Heart left ventricle (tissue), 16 donors: ENCODE results near the gene FBXO31. TPM values are rescaled to one million over a fixed set of nuclear protein-coding genes. Genes with fewer than 3 reads are reported as not detected.

ENCODE experiments used
- ATAC-seq, 4 donors: fragments of 200-7000 bp; cut with Tn5 transposase; one replicate each; pipeline ENCODE4 v1.9.1; 2020 to 2022; ENCODE audit warnings: moderate library complexity in 4 of 4, mild to moderate bottlenecking in 3 of 4, moderate number of reproducible peaks in 1 of 4
- DNase-seq, 5 donors: peaks; one replicate each; pipeline ENCODE4 v3.0.0-alpha.2; 2020
- H3K27ac ChIP-seq, 12 donors: fragments of 200-600 bp; sonication (generic) in 4 of 12; one replicate each; pipeline versions ENCODE4 v1.5.0 to v1.8.0; 2016 to 2022; ENCODE audit warnings: mild to moderate bottlenecking in 2 of 12
- H3K27me3 ChIP-seq, 9 donors: fragments of 200-600 bp; sonication (generic) in 2 of 9; one replicate each; pipeline versions ENCODE4 v1.5.1 to v1.8.0; 2016 to 2022; ENCODE audit warnings: mild to moderate bottlenecking in 3 of 9
- H3K36me3 ChIP-seq, 9 donors: fragments of 200-600 bp; sonication (generic) in 2 of 9; one replicate each; pipeline versions ENCODE4 v1.5.0 to v1.8.0; 2018 to 2022; ENCODE audit warnings: mild to moderate bottlenecking in 2 of 9
- H3K4me1 ChIP-seq, 12 donors: fragments of 200-600 bp; sonication (generic) in 4 of 12; one replicate each; pipeline versions ENCODE4 v1.5.0 to v1.8.0; 2016 to 2022; ENCODE audit warnings: mild to moderate bottlenecking in 3 of 12
- H3K4me3 ChIP-seq, 12 donors: fragments of 200-600 bp; sonication (generic) in 4 of 12; one replicate each; pipeline versions ENCODE4 v1.5.0 to v1.8.0; 2017 to 2022; ENCODE audit warnings: mild to moderate bottlenecking in 9 of 12, moderate library complexity in 4 of 12
- H3K9me3 ChIP-seq, 12 donors: fragments of 200-600 bp; sonication (generic) in 4 of 12; one replicate each; pipeline versions ENCODE4 v1.5.0 to v1.8.0; 2016 to 2022; ENCODE audit warnings: mild to moderate bottlenecking in 1 of 12
- CTCF ChIP-seq, 12 donors: fragments of 200-600 bp; sonication (generic) in 4 of 12; IDR thresholded peaks; one replicate each; pipeline versions ENCODE4 v1.5.0 to v1.8.0; 2018 to 2022; ENCODE audit warnings: antibody characterized with exemption in 12 of 12, mild to moderate bottlenecking in 5 of 12
- POLR2A ChIP-seq, 2 donors: fragments of 450-650 bp; IDR thresholded peaks; one replicate each; pipeline ENCODE4 v1.6.1; 2017; ENCODE audit warnings: antibody characterized with exemption in 2 of 2, mild to moderate bottlenecking in 2 of 2, moderate library complexity in 2 of 2
- WGBS, 4 donors: extraction: QIAGEN DNeasy Blood & Tissue Kit in 2 of 4; methylation state at CpG; one replicate each; pipeline versions ENCODE4 v1.1.5 to v1.1.7; 2013 to 2018; 5-methylcytosine and 5-hydroxymethylcytosine counted together
- intact Hi-C, 10 donors: fragments of 100-400 bp; cut with DNase I; formaldehyde crosslinking; loops; one replicate each; pipeline versions ENCODE4 v1.11.1 to v1.14.2; 2022
- polyA plus RNA-seq, 2 donors: library from polyadenylated mRNA; stranded (reverse); fragments of 200-250 nt; gene quantifications; one replicate each; pipeline ENCODE4 v1.2.3, GENCODE V29; 2013
- total RNA-seq, 9 donors: library from RNA; depleted of rRNA in 2 of 9; stranded (reverse); fragments of >200 nt in 2 of 9; fragmentation: NEBNext Ultra II Directional in 3 of 9; extraction: Animal tissue kit (Norgen Biotek cat#: 25700) in 3 of 9; gene quantifications; one replicate each; pipeline versions ENCODE4 v1.1.0 to v1.2.4, GENCODE V29; 2016 to 2023
- donor health status: ischemic (EF 13 %, LVEDD 7.1; RV severe dilation, severe dysfunction).
- donor health status: healthy with polysubstance abuse.
- donor health status: DM: no; HTN: yes; CAD: no.
- donor health status: DM: no; HTN: no; CAD: no.
- donor health status: ischemic (EF 25% LVEDD 6.9; RV normal size, moderate dysfunction).
- donor health status: ischemic (EF 25% LVEDD 5.7; RV mildly dilated, moderate dysfunction).
- donor health status: healthy.
- donor health status: DM: yes; HTN: yes; CAD: no.
- donor health status: ischemic (EF 35%, LVEDD 5.7; RV mildly dilated, moderate dysfunction).
- donor health status: nonischemic (EF 11% LVEDD 7.7; RV severe dilation, severe dysfunction).
- donor health status: DM: yes; HTN: yes; CAD: no.
- donor health status: PGD.
- donor health status: ischemic (EF 29% LVEDD 5.4; RV normal size, mild dysfunction).
- donor health status: nonischemic (EF 23%, LVEDD 6.1; RV moderate dilation, normal function).

FBXO31 gene
- total and polyA plus RNA-seq, 11 donors, result 20.0 to 130 (median 63.1) TPM

DNA sequence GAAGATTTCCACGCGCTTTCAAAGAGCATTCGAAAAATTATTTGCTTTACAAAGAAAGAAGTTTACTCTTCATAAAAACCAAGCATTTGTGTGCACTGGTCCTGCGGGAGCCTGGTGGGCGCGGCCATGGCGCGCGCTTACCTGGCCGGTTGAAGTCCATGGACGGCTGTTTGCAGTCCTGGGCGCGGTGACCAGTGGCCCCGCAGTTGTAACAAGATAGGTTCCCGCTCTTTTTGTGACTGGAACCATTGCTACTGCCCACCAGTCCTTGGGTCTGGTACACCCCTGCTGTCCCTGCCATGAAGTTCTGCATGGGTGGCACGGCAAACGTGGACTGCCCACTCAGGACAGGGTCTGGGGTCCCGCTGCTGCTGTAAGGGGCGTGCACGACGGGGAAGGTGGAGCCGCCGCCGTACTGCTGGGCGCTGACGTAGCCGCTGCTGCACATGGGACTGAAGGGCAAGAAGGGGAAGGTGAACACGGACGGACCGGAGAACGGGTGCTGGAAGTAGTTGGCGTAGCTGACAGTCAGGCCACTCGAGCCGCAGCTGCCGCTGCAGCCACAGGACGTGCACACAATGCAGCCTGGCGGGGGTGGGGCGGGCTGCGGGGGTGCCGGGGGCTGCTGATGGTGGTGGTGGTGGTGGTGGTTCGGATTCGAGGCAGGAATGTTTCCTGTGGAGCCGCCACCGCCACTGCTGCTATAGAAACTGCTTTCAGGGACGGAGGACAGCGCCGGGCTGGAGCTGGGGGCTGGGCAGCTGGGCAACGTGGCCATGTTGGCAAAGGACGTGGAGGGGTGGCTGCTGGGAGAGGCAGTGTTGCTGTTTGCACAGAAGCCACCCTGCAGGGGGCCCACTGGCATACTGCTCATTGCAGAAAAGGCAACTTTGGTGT lies 28.0 kb upstream of the FBXO31 start:
- TF ChIP-seq CTCF (IDR thresholded peaks at IDR 0.05) (no peak), POLR2A (IDR thresholded peaks at IDR 0.05) (no peak)
- Histone ChIP-seq H3K9me3 (no peaks in the 10 kb centered on the region), H3K4me3 (no peak overlapping the region), H3K27ac (no peak overlapping the region), H3K27me3 (no peaks in the 10 kb centered on the region), H3K36me3 (peaks cover 0 to 100% (median 94%) of the 10 kb centered on the region in 9 donors), H3K4me1 (peaks cover 0 to 21% (median 0%) of the 10 kb centered on the region in 12 donors)
- WGBS, 4 donors, result 94 to 95% (median 95%) methylated on average over 46 to 49 of the region's 49 CpGs
- ATAC-seq, result no peak
- no peak for DNase-seq
- intact Hi-C loops, result loop anchor here in 6 of 10 donors (5.0 to 10.0 kb wide), 7 partner anchors 83 to 226 kb away; partner anchors contain the start of gene ZCCHC14 (in 1 of the 6)

GRCh38 chr16:87410968-87411367 lies 27.4 kb upstream of the FBXO31 start:
- no peaks in the 10 kb centered on the region for H3K27me3 ChIP-seq
- H3K36me3 ChIP-seq, result peaks cover 0 to 100% (median 93%) of the 10 kb centered on the region in 9 donors
- peaks cover 0 to 21% (median 0%) of the 10 kb centered on the region in 12 donors for H3K4me1 ChIP-seq
- DNase-seq (no peak), ATAC-seq (no peak)
- intact Hi-C loops, result loop anchor here in 6 of 10 donors (5.0 to 10.0 kb wide), 7 partner anchors 84 to 226 kb away; partner anchors contain the start of gene ZCCHC14 (in 1 of the 6)
- no peak overlapping the region for H3K4me3 ChIP-seq
- H3K9me3 ChIP-seq, result no peaks in the 10 kb centered on the region
- no peak overlapping the region for H3K27ac ChIP-seq
- TF ChIP-seq POLR2A (IDR thresholded peaks at IDR 0.05), result no peak
- peak in 1 of 12 donors; percentile 3 for TF ChIP-seq CTCF (IDR thresholded peaks at IDR 0.05)
- WGBS, 4 donors, result 86 to 89% (median 87%) methylated on average over 12 to 14 of the region's 14 CpGs

- WGBS, 4 donors, result 88 to 94% (median 92%) methylated on average over 7 to 11 of the region's 11 CpGs
- intact Hi-C loops, result loop anchor here in 6 of 10 donors (5.0 to 10.0 kb wide), 7 partner anchors 84 to 227 kb away; partner anchors contain the start of gene ZCCHC14 (in 1 of the 6)
- Histone ChIP-seq H3K9me3 (no peaks in the 10 kb centered on the region), H3K4me1 (peaks cover 0 to 21% (median 0%) of the 10 kb centered on the region in 12 donors), H3K4me3 (no peak overlapping the region), H3K27me3 (no peaks in the 10 kb centered on the region), H3K27ac (no peak overlapping the region), H3K36me3 (peaks cover 0 to 100% (median 94%) of the 10 kb centered on the region in 9 donors)
- DNase-seq (no peak), ATAC-seq (no peak)
- TF ChIP-seq POLR2A (IDR thresholded peaks at IDR 0.05) (no peak), CTCF (IDR thresholded peaks at IDR 0.05) (no peak)
Measured at GRCh38 chr16:87410530-87410929, 27.0 kb upstream of the FBXO31 start.

DNA sequence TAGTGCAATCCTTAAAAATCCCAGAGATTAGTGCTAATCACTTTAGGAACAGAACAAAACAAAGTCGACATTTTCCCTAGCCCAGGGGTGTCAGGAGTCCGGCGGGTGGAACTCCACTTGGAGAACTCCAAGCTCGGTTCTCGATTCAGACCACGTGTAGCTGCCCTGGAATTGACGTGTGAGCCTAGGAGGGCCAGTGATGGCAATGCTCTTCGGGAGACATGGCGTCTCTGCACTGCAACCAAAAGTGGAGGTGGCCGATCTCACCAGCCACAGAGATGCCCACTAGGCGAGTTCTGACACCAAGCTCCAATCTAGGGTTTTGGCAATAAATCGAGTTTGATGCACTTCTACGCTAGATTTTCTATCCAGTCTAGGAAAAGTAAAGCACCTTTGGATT lies 26.2 kb upstream of the FBXO31 start:
- Histone ChIP-seq H3K4me1 (peaks cover 0 to 21% (median 0%) of the 10 kb centered on the region in 12 donors), H3K27me3 (no peaks in the 10 kb centered on the region), H3K36me3 (peaks cover 0 to 100% (median 94%) of the 10 kb centered on the region in 9 donors), H3K4me3 (no peak overlapping the region), H3K27ac (no peak overlapping the region), H3K9me3 (no peaks in the 10 kb centered on the region)
- TF ChIP-seq CTCF (IDR thresholded peaks at IDR 0.05) (no peak), POLR2A (IDR thresholded peaks at IDR 0.05) (no peak)
- intact Hi-C loops, result loop anchor here in 6 of 10 donors (5.0 to 10.0 kb wide), 7 partner anchors 85 to 228 kb away; partner anchors contain the start of gene ZCCHC14 (in 1 of the 6)
- ATAC-seq (no peak), DNase-seq (no peak)
- 91 to 95% (median 93%) methylated on average over 13 of the region's 13 CpGs for WGBS, 4 donors
